Measurements from ENCODE around the gene ATF2.

ATF2 gene

GRCh38 chr2:175036582-175037018, 131.4 kb downstream of the ATF2 start:
- DNase-seq (ENCODE audit: extremely low spot score, insufficient read length, low read depth): no peak
- peak; percentile 69 for FAIRE-seq

DNA sequence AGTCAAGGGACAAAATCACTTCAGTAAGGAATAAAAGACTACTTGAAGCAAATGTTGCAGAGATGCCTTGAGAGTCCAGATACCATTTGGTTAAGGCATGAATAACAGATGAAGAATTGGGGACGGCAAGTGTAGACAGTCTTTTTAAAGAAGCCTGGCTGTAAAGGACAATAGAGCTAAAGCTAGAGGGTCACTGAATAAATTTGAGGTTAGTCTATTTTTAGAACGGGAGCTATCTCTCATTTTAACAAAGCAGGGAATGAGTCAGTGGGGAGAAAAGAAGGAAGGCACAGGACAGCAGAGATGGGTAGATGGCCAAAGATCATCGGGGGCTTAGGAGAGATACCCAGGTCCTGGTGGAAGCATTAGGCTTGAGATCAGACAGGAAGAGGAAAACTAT, 132.2 kb downstream of the ATF2 start:
- FAIRE-seq (no peak), DNase-seq (ENCODE audit: extremely low spot score, insufficient read length, low read depth) (no peak)

DNA sequence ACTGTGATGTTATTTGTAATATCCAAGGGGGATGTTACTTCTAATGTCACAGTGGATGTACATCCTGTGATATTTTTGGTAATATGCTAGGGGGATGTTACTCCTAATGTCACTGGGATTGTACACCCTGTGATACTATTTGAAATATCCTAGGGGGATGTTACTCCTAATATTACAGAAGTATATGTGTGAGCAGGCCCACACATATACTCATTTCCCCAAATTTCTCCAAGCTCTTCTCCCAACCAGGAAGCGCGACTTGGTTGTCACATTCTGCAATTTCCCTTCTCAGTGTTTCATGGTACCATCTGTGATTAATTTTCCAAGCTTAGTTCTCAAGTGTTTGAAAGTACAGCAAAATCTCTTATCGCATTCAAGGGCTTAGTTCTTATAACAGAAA, 133.3 kb downstream of the ATF2 start:
- FAIRE-seq: no peak

DNA sequence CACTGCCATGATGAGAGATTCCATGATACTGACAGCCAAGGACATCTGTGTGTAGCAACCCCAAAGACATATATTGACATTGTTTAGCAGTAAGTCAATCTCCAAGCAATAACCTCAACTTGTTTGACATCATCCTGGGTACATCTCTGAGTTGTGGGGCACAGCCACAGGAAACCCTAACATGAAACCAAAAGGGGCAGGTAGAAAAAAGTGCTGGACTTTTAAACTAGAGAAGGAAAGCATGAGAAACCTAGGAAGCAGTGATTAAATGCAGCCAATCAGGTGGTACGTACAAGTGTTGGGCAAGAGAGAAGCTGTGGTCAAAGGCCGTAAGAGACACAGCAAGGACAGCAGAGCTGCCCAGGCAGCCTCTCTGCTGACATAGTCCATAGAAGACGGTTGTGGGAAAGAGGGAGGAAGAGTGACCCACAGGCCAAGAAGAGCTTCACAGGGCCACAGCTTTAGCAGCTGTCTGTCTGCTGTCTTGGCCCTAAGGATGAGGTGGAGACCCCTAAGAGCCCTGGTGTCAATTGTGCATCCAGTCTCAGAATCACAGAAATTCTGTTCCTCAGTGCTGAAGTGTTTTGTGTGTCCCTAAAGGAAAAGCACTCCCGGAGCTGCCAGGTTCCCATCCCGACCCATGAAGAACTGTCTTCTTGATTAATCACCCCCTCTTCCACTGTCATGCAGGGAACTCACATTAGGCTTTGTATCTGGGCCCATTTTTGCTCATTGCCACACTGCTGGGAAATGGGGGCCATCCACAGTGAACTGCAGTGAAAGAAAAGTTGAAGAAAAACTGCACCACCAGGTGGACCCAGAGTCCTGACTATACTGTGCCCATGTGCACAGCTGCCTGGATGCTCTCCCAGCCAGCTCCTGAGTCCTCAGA, 137.4 kb downstream of the ATF2 start:
- no peak for DNase-seq (ENCODE audit: extremely low spot score, insufficient read length, low read depth)
- no peak for FAIRE-seq

More for the DNA sequence above, 133.3 kb downstream of the ATF2 start:
- no peak for DNase-seq (ENCODE audit: extremely low spot score, insufficient read length, low read depth)

DNA sequence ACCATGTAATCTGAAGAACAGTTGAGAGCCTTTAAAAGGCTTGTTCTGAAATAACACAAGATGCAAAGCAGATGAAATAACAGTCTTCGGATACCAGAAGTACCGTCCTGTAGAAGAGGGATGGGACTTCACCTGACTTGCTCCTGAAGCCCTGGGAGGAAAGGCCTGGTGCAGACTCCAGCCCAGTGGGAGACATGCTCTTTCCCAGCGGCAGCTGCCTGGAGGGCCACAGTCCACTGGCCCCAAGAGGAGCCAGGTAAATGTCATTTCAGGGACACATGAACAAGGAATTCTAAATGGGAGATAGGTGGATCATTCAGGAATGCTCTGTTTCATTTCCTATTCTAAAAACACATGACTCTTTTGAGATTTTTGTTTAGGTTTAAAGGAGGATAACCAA, 140.2 kb downstream of the ATF2 start:
- FAIRE-seq (no peak), DNase-seq (ENCODE audit: extremely low spot score, insufficient read length, low read depth) (no peak)

DNA sequence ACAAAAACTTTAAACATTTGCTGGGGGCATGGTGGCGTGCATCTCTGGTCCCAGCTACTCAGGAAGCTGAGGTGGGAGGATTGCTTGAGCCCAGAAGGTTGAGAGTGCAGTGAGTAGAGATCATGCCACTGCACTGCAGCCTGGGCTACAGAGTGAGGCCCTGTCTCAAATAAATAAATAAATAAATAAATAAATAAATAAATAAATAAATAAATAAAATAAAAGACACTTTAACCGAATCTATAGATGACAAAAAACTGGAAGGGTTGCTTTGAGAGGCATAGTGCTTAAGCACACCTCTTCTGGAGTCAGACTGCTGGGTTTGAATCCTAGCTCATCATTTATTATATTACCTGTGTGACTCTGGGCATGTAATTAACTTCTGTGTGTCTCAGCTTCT, 141.6 kb downstream of the ATF2 start:
- FAIRE-seq: no peak

DNA sequence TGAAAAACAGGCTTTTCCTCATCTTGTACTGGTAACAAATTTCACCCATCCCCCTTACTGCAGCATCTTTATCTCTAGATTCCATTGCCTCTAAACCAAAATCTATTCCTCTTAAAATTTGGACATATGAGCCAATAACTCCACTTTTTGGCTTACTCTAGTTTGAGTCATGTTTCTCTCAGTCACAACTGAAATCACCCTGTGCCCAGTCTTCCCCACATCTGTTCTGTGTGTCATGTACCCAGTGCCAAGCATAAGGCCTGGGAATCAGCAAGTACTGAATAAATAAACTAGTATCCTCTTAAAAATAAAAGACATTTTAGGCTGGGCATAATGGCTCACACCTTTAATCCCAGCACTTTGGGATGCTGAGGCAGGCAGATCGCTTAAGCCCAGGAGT, 142.1 kb downstream of the ATF2 start:
- DNase-seq (ENCODE audit: extremely low spot score, insufficient read length, low read depth) (no peak), FAIRE-seq (no peak)

More for the DNA sequence above, 141.6 kb downstream of the ATF2 start:
- DNase-seq (ENCODE audit: extremely low spot score, insufficient read length, low read depth): no peak

DNA sequence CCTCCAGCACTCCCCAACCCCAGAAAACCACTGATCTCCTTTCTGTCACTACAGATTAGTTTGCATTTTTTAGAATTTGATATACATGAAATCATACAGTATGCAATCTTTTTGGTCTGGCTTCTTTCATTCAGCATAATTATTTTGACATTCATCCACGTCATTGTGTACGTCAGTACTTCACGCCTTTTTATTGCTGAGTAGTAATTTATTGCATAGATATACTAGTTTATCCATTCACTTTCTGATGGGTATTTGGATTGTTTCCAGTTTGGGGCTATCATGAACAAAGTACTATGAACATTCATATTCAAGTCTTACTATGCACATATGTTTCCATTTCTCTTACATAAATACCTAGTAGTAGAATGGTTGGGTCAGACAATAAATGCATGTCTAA, 142.8 kb downstream of the ATF2 start:
- DNase-seq (ENCODE audit: extremely low spot score, insufficient read length, low read depth) (no peak), FAIRE-seq (no peak)

DNA sequence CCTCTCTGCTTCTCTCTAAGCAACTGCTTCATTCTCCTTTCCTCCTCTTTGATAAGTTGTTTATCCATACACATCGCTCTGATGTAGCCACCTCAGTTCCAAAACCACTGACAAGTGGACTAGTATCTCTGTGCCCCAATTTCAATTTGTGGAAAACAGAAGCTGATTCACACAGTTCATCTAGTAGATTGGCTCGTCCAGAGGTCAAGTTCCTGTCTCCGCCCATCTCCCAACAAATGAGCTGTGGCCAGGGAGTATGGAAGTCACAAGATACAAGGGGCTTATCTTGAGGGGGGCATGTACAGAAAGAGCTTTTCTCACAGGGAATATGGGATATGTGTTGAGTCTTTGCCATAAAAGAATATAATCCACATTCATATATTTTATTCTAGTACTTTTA, 145.1 kb downstream of the ATF2 start:
- no peak for FAIRE-seq
- no peak for DNase-seq (ENCODE audit: extremely low spot score, insufficient read length, low read depth)
